Loucy (cell line): ENCODE data around the gene ACOD1.

Experiments
- EZH2phosphoT487 ChIP-seq: fragments of 200-600 bp; IDR thresholded peaks from 2 replicates; pipeline ENCODE4 v1.6.1; 2018; ENCODE audit warnings: antibody characterized with exemption, mild to moderate bottlenecking, moderate library complexity, borderline replicate concordance
- TF ChIP-seq, protein P1 (sequence below): fragments of 200-600 bp; sonication (generic); conservative IDR thresholded peaks from 2 replicates; pipeline ENCODE4 v1.5.1; 2014; ENCODE audit warnings: mild to moderate bottlenecking, antibody characterized with exemption, low read length

DNA sequence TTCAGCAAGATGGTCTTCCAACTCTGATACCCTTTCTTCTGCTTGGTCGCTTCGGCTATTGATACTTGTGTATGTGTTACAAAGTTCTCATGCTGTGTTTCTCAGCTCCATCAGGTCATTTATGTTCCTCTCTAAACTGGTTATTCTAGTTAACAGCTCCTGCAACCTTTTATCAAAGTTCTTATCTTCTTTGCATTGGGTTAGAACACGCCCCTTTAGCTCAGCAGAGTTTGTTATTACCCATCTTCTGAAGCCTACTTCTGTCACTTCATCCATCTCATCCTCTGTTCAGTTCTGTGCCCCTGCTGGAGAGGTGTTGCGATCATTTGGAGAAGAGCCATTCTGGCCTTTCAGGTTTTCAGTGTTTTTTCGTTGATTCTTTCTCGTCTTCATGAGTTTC is 18.7 kb downstream of the ACOD1 start:
- TF ChIP-seq, protein P1, sequence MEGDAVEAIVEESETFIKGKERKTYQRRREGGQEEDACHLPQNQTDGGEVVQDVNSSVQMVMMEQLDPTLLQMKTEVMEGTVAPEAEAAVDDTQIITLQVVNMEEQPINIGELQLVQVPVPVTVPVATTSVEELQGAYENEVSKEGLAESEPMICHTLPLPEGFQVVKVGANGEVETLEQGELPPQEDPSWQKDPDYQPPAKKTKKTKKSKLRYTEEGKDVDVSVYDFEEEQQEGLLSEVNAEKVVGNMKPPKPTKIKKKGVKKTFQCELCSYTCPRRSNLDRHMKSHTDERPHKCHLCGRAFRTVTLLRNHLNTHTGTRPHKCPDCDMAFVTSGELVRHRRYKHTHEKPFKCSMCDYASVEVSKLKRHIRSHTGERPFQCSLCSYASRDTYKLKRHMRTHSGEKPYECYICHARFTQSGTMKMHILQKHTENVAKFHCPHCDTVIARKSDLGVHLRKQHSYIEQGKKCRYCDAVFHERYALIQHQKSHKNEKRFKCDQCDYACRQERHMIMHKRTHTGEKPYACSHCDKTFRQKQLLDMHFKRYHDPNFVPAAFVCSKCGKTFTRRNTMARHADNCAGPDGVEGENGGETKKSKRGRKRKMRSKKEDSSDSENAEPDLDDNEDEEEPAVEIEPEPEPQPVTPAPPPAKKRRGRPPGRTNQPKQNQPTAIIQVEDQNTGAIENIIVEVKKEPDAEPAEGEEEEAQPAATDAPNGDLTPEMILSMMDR = no peak
- TF ChIP-seq EZH2phosphoT487 = no peak
